ENCODE measurements around the gene NOTCH3.

NOTCH3 gene

GRCh38 chr19:15236886-15237285 lies 36.1 kb upstream of the NOTCH3 start:
- DNase-seq, result no peak

GRCh38 chr19:15235781-15236180 lies 35.0 kb upstream of the NOTCH3 start:
- DNase-seq, result no peak

DNA sequence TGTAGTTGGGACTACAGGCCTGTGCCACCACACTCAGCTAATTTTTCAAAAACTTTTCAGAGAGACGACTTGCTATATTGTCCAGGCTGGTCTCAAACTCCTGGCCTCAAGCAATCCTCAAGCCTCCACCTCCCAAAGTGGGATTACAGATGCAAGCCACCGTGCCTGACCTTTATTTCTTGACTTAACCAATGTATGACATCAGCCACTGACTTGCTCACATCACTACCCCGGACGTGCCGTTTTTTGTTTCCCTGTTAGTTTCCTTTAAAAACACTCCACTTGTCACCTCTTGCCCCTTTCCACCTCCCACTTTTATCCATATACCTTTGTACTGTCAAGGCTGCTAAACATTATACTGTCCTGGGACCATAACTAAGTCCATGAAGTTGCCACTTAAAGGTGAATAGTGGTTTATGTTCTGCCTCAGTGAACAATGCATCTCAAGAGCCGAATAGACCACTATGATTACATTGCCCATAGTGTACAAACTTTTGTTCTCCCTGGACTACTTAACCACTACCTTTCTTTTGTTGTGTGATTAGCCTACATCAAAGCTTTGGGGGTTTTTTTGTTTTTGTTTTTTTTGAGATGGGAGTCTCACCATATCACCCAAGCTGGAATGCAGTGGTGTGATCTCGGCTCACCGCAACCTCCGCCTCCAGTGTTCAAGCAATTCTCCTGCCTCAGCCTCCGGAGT lies 33.8 kb upstream of the NOTCH3 start:
- DNase-seq, result no peak

GRCh38 chr19:15231271-15231670 lies 30.5 kb upstream of the NOTCH3 start:
- DNase-seq, result no peak

GRCh38 chr19:15227261-15227660 lies 26.5 kb upstream of the NOTCH3 start:
- DNase-seq, result no peak

DNA sequence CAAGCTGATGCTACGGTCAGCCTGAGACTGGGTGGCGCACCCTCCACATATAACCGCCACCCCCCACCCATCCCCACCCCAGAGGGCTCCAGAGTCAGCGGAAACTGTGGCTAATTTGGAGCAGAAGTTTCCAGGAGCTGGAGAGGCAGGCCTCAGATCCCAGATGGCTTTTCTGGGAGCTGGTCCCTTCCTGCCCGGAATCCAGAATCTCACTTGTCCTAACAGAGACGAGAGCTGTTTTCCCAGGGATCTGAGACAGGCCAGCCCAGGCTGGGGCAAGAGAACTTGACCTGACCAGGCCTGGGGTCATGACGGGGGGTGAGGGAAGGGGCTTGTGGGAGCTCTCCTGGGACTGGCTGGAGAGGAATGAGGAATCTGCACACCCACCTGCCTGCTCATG lies 25.0 kb upstream of the NOTCH3 start:
- DNase-seq, result no peak

- DNase-seq, result peak in 11 of 56 donors; percentile 4 to 68 (median 38)
Measured at GRCh38 chr19:15223649-15224361, 23.0 kb upstream of the NOTCH3 start.

DNA sequence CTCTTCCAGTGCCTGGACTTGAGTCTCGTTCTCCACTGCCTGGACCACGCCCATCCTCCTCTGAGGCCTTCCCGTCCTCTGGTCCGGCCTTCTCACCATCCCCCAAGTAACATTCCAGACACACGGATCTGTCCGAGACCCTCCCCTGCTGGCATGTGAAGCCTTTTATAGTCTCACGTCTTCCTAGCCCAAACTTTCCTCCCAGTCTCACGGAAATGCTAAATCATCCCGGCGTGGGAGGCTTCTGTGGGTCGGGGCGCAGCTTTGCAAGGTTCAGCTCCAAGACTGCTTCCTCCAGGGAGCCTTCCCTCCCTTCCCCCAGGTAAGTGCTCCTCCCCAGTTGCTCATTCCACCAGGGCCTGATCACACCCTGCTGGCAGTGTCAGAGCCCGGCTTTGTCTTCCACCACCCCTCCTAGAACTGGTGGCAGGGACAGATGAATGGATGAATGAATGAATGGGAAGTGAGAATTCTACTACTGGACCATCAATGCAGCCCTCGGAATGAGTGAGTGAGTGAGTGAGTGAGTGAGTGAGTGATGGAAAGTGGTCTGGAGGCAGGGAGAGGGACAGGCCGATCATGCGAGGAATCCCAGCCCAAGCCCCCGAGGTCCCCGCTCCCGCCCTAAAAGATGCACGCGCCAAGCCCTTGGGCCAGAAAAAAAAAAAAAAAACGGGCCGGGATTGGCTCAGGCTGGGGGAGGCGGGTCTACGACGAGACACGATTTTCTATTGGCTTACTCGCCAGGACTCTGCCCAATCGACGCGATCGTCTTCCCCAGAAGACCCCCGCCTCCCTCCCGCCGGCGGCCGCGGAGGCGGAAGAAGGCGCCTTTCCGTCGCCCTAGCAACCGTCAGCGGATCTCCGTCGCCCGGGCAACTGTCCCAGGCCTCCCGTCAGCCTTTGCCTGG lies 22.2 kb upstream of the NOTCH3 start:
- peak; percentile 27 to 95 (median 84) for DNase-seq

DNA sequence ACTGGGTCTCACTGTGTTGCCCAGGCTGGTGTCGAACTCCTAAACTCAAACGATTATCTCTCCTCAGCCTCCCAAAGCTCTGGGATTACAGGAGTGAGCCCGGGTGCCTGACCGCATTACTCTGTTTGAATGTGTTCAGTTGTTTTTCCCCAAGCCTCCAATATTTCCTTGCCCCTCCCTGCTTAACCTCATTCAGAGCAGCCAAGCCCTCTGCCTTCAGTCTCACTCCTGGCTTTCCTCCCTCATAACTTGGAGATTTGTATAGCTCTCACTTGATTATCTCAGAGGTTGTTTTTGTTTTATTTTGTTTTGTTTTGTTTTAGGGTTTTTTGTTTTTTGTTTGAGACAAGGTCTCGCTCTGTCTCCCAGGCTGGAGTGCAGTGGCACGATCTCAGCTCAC lies 20.0 kb upstream of the NOTCH3 start:
- DNase-seq, result no peak

- DNase-seq, result no peak
Measured at GRCh38 chr19:15218501-15218900, 17.7 kb upstream of the NOTCH3 start.

GRCh38 chr19:15216363-15216762 lies 15.6 kb upstream of the NOTCH3 start:
- no peak for DNase-seq

- no peak for DNase-seq
Measured at GRCh38 chr19:15213715-15214381, 13.1 kb upstream of the NOTCH3 start.

DNA sequence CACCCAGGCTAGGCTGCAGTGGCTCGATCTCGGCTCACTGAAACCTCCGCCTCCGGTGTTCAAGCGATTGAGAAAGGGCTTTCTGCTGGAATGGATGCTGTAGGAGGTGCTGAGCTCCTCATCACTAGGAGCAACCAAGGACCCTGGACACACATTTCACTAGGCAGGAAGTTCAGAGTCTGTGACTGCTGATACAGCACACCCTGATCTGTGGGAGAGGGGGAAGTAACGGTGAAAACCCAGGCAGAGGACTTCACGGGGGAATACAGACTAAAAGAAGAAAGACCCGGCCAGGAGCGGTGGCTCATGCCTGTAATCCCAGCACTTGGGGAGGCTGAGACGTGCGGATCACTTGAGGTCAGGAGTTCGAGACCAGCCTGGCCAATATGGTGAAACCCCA lies 11.9 kb upstream of the NOTCH3 start:
- DNase-seq, result no peak

DNA sequence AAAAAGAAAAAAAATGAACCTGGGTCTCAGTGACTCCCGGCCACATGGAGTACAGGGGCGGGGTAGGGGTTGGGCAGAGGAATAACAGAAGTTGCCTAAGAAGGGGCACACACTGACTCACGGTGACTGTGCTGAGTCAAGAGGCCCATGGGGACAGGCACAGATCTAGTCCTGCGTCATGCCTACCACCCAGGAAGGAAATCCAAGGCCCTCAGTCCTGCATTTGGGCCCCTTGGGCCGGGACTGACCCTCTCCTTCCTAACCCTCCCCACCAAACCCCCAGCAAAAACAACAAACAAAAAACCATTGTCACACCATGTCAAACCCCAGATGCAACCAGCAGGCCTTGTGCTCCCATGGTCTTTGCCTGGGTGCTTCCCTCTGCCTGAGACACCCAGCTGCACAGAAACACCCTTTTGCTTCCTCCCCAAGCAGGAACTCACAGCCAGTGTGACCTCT lies 9.6 kb upstream of the NOTCH3 start:
- no peak for DNase-seq

- DNase-seq, result no peak
Measured at GRCh38 chr19:15201374-15202023, 704 bp upstream of the NOTCH3 start.

DNA sequence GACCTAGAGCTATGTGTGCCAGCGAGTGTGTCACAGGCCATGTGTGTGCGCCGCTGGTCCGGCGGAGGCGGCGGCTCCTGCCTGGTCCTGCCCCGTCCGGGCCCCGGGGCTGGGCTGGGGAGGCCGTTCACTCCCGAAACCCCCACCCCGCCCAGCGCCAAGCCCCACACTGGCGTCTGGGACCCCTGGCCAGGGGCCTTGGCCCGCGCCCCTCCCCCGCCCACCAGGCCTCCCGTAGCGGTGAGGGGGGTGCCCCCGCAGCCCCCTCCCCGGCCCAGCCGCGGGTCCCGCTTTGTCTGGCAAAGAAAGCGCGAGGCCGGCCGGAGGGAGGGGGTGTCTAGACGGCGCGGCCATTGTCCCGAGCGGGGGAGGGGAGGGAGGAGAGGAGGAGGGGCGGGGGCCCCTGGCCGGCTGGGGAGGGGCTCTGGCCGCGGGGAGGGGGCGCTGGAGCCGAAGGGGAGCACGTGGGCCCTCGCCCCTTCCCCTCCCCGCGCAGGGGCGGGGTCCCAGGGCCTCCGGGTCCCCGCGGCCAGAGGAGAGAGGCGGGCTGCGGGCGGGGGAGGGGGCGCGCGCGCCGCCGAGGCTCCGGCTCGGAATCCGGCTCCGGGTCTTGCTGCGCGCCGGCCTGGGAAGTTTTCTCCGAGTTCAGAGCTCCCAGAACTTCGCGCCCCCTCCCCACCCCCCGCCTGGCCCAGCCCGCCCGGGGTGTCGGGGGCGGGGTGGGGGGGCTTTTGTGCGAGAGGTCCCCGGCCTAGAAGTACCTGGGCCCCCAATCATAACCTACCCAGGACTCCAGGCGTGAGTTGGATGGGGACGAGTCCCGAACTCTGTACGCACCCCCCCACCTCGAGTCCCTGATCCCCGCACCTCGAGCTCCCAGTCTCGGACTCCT lies 888 bp downstream of the NOTCH3 start:
- peak in 1 of 56 donors; percentile 13 for DNase-seq

DNA sequence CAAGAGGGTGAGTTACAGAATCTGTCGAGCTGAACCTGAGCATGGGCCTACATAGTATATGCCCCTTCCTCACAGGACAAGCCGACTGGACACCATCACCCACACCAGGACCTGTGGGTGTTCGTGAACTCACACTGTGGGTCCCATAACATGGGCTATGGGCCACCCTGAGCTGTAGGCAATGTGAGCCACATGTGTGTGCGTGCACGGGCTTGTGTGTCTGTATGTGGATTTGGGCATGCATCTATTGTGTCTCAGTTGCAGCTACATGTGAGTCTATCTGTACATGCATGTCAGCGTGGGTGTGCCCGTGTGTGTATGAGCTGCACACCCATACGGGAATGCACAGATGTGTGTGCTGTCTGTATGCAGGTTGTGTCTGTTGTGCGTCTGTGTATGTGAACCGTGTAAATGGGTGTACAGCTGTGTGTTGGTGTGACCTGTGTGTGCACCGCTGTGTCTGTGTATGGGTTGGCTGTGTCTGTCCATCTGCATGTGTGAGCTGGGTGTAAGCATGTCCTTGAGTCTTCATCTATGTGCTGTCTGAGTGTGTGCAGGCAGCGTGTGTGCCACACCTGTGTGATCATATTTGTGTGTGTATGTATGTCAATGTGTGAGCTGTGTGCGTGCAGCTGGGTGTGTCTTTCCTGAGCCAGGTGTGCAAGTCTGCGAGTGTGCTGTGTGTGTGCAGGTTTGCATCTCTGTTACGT lies 1.7 kb downstream of the NOTCH3 start:
- no peak for DNase-seq

- no peak for DNase-seq
Measured at GRCh38 chr19:15197942-15198341, 2.9 kb downstream of the NOTCH3 start.
